Activated T-helper 9 cell treated with anti-CD3 and anti-CD28 coated beads, Interleukin-2, amount 50 U/mL, for 16 hours (primary cell): ENCODE measurements around the gene ERCC5.

ENCODE experiments used
- DNase-seq: peaks from one replicate; pipeline ENCODE4 v3.0.0-alpha.2; 2020; ENCODE audit warnings: low read depth

The ERCC5 gene

DNA sequence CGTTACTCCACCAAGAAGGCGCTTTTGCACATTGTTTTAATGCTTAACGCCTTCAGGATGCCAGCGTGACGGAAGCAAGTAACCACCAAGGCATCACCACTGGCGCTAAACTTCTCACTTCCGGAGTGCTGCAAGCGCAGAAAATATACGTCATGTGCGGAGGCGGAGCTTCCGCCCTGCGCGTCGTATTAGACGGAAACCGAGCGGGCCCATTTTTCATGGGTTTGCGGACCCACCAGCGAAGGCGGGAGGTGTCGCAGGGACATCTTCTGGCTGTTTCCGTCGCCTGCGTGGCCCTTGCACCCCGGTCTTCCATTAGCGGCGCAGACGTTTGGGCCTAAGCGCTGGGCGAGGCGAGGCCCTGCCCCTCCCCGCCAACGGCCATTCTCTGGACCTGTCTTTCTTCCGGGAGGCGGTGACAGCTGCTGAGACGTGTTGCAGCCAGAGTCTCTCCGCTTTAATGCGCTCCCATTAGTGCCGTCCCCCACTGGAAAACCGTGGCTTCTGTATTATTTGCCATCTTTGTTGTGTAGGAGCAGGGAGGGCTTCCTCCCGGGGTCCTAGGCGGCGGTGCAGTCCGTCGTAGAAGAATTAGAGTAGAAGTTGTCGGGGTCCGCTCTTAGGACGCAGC is at the start of gene ERCC5:
Gene ERCC5, plus strand, starts transcription at position 403 of the 631 bp plus-strand sequence. CDS start 235 bp downstream, outside the sequence.
- peak; percentile 89 for DNase-seq

DNA sequence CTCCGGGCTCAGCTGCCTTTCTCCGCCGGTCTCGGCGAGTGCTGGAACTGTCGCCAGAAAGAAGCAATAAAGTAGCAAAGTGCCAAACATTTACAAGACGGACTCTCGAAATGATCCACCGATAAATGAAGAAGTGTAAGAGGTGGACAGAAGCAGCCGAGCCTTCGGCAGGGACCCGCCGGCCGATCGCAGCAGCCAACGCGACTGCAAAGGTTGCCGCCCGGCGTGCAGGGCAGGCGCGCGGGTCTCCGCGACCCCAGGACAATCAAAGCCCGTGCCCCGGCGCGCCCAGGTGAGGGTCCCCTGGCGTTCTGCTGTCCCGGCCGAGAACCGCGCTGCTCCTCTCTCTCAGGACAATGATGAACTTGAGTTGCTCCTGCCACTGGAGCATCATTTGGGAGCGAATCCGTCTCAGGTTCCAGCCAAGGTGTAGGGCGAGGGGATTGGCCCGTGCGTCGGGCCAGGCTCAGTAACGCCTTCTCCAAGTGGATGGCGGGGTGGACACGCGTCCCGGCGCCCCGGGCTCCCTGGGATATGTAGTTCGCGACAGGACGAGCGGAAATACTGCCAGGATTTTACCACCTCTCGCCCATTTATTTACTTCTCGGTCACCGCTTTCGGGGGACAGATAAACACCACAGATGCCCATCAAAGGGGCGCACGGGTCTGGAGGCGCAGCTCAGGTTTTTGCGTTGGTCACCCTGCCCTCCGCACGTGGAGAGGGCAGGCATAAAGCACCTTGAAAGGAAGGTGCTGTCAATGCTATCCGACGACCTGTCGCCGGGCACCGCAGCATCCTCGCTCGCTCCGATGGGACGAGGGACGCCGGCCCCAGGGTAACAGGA is 47.0 kb upstream of the ERCC5 start, which contains the start of the genes BIVM and POGLUT2:
Gene BIVM, plus strand, starts transcription at position 539 of the 845 bp plus-strand sequence. CDS start 8,149 bp downstream, outside the sequence.
Gene POGLUT2, minus strand, starts transcription at position 396 of the 845 bp plus-strand sequence. Its CDS starts 306 bp downstream, at position 90.
- peak; percentile 60 for DNase-seq

DNA sequence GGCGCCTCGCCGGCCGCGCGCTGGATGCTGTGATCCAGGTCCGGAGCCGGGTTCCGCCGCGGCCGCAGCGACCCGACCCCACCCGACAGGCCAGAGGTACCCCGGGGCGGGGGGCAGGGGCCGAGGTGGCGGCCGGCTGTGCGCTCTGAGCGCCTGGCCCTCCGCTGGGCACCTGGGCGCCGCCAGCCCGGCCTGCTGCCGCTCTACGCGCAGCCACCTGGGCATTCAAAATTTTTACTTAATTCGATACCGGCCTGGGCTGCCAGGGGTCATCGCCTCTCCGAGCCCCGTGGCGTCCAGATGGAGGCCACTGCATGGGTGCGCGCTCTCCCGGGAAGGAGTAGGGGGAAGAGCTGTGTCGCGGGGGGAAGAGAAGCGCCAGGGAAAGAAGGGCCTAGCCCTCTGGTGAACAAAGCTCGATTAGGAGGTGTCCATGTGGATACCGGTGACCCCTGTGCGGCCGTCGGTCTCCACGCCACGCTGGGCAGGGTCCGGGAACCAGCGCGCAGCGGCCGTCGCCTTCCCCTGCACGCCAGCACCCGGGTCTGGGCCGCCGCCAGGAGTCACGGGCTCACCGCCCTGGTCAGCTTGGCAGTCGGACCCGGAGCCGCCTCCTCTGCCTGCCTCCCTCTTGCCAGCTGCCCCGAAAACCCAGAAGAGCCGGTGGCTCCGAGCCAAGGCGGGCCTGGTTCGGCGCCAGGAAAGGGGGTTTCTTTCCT is 46.2 kb upstream of the ERCC5 start:
- peak; percentile 2 for DNase-seq

DNA sequence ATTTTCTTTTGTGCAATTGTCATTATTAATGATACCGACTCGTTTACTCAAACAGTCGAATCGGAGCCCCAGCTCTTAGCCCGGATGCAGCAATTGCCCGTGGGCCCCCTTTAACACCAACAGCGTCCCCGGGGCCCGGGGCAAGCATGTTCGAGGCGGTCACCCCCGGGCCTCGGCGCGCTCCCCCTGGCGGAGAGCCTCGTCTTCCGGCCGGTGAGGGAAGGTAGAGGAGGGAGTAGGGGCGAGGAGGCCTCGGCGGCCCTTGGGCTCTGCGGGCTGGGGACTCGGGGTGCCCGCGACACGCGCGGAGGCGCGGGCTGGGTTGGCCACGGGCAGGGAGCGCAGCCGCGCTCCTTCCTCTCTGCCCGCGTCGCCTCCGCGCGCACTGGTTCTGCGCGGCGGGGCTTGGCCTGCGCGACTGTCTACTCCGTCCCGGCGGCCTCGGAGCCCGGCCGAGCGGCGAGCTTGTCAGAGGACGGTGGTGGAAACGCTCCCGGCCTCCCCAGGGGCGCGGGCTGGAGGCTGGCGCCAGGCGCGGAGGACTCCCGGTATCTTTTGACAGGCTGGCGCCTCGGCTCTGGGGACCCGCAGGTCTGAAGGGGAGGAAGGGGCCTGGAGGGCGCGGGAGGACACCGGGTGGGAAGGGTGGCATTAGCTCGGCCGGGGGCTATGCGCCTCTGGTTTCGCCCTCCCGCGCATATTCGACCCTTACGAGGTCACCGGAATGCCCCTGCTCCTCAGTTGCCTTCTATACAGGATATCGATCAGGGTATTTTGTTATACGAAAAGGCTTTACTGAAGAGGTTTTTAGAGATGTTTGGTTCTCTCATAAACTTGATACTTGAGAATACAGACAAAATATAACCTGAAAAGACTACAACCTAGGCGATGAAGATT is 45.4 kb upstream of the ERCC5 start:
- peak; percentile 75 for DNase-seq

DNA sequence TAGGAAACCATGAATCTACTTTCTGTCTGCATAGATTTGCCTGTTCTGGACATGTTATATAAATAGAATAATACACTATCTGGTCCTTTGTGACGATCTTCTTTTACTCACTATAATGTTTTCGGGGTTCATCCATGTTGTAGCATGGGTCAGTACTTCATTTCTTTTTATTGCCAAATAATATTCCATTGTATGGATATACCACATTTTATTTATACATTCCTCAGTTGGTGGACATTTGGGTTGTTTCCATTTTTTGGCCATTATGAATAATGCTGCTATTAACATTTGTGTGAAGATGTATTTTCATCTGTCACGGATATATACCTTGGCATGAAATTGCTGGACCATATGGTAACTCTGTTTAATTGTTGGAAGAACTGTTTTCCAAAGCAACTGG is 40.2 kb upstream of the ERCC5 start:
- DNase-seq: no peak

DNA sequence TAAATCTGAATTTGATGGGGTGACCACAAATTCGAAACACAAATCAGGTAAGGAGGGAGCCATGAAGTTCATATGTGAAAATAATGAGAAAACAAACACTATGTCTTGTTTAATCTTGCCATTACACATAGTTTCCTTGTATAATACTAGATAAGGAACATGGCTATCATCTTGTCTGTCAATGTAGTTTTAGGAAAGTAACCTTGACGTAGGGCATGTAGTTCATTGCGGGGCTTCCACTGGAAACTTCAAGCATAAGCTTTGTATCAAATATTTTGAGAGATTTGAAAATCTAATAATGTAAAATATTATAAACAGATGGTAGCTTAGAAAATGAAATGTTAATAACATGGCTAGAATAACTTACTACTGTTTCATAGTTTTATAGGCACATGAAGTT is 38.1 kb upstream of the ERCC5 start:
- DNase-seq: no peak

DNA sequence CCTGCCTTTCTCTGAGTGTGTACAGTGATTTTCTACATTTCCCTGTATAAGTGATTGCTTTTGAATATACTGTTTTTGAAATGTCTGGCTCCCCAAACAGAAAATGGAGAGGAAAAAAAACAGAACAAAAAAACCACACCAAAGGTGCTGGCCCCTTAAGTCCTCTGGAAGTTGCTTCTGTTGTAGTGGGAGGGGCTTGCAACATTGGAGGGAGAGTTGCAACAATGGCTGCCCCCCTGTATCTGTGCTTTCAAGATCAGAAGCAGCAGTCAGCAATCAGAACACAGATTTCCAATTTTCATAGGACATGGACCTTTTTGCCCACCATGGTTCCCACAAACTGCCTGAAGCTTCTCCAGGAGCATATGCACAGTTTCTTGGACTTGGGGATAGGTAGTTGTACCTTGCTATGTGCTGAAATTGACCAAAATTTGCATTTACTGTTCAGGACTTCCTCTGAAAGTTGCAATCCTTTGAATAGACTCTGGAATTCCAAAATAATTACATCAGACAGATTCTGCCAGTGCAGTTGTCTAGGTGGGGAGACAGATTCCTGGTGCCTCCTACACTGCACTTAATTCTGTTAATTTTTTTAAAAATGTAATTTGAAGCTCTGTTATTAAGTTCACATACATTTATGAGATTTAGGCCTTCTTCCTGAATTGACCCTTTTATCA is 33.1 kb upstream of the ERCC5 start:
- DNase-seq: no peak

DNA sequence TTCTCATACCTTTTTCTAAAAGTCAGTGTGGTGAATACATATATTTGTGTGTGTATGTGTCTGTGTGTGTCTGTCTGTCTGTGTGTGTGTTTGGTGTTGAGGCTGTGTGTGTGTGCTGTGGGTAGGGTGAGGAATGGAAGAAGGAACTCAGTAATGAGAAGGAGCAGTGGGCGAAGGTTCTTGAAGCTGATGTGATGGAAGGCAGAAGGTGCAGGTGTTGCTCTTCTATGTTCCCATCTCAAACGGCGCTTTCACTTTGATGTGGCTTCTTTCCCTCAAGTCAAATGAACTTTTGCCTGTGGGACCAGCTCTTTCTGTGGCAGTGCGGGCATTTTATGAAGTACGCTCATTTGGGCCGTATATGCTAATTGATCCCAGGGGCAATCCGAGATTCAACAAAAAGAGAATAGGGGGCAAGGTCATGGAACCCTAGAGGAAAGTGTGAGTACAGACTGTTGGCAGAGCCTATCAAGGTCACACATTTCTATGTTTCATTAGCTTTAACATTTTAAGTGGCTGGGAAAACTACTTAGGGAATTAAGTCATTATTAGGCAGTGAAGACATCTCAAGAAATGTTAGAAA is 31.7 kb upstream of the ERCC5 start:
- no peak for DNase-seq

DNA sequence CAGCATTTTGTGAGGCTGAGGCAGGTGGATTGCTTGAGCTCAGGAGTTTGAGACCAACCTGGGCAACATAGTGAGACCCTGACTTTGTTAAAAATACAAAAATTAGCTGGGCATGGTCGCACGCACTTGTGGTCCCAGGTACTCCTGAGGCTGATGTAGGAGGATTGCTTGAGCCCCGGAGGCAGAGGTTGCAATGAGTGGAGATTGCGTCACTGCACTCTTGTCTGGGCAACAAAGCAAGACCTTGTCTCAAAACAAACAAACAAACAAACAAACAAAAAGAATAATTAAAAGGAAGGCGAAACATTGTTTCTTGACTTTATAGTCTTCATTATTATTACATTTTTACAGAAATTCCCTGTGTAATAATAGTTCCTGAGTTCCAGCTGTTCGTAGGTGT is 31.0 kb upstream of the ERCC5 start:
- no peak for DNase-seq

DNA sequence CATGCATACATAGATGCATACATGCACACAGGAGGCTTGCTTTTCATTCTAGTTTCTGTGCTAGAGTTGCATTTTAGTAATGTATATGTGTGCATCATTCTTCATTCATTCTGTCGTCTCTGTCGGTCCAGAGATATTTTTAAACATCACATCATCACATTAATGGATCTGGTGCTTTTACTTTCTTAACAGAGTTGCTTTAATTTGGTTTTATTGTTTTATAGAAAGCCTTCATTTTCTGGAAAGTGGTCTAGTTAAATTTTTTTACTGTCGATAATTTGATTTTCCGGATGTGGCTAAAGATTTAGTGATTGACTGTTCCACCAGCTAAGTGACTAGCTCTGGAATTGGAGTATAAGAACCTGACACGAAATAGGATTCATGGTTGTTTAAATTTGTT is 30.0 kb upstream of the ERCC5 start:
- DNase-seq: no peak

DNA sequence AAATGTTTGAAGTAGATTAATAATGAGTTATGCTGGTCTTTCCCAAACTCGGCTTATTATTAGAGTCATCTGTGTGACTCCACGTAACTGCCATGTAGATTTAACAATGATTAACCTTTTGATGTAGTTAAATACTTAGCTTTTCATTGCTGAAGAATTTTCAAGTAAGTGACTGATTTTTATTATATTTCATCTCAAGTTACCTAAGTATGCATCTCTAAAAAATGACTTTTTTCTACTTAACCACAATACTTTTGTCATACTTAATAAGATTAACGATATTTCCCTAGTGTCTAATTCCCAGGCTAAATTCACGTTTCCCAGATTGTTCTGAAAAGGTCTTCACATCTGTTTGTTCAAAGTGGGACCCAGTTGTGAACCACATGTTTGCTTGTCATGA is 29.1 kb upstream of the ERCC5 start:
- no peak for DNase-seq

DNA sequence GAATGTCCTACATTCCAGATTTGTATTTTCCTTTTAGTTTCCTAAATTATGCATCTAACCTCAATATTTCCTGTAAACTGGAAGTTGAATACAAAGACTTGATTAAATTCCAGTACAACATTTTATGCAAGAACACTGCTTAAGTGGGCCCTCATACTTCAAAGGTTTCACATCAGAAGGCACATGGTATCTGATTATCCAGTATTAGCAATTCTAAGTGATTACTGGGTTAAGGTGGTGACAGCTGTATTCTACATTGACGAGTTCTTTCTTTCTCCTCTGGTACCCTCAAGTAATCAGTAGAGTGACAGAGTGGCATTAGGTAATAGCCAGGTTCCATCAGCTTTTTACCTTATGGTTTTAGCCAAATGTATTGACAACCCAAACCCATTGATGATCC is 28.6 kb upstream of the ERCC5 start:
- DNase-seq: no peak

DNA sequence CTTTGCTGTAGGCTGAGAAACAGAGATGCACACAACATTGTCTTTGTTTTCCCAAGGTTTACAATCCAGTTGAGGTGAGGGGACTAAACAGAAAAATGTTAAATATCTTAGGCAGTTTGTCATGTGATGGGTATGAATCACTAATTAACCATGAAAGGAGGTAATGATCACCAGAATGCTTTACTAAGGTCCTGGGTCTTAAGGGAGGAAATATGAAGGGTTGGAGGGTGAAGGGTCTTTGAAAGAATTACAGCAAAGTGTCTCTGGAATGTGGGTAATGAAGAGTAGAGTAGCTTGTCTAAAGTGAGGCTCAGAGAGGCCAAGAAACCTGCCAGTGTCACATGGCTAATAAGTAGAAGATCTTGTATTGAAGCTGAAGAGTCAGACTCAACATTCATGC is 27.9 kb upstream of the ERCC5 start:
- no peak for DNase-seq

DNA sequence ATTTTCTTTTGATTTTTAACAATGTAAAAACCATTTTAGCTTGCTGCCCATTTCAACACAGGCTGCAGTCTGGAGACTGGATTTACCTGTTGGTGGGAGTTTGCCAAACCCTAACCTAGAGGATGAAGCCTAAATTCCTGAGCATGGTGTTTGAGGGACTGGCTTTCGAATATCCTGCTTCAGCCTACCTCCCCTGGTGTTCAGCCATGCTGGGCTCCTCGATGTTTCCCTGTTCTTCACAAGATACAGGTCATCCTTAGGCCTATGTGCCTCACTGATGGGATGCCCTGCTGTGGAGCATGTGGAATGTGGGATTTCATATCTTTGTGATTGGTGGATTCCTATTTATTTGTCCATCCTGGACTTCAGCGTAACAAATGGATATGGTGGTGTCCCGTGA is 20.4 kb upstream of the ERCC5 start:
- DNase-seq: no peak

DNA sequence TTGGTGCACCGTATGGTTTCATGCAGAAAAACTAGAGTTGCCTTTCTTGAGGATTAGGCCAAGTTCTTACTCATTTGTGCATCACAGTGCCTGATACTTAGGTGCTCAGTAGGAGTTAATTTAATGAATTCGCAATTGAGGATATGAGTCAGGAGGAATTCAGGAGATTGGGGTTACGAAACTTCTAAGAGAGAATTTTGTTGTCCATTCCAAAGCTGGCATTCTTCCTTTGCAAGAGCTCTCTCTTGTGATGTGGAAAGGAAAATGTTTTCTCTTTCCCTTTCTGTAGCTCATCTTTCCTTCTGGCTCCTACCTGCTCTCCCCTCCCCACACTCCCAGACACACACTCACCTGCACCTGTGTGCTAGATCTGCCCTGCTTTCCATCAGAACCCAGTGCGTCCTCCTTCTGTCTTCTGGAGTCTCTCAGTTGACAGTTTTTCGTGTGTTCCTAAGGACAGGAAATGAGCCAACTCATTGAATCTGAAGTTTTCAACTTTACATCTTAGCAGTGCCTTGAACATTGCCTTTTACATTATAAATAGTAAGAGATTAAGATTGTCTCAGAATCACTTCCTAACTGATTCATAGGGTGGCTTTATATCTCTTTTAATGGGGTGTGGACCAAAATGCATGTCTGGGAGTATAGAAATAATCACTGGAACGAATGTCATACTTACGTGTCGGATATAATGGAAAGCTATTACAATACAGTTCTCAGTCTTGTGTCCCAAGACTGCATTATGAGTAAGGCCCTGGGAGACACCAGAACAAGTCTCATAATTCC is 19.7 kb upstream of the ERCC5 start:
- no peak for DNase-seq

DNA sequence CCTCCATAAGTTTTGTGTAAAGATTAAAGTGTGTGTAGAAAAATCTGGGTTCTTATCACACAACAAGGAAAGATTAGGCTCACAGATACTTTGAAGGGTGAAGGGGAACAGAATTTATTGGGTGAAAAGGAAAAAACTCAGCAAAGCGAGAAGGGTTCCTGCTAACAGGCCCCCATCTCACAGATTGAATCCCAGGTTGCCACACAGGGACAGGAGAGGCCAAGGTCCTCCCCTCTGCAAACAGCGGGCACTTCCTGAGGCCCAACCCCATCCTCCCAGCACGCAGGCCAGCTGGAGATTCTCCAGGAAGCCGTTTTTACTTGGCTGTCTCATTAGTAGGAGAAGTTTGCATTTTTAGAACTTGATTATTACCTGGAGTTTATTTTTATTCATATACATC is 15.2 kb upstream of the ERCC5 start:
- DNase-seq: no peak

DNA sequence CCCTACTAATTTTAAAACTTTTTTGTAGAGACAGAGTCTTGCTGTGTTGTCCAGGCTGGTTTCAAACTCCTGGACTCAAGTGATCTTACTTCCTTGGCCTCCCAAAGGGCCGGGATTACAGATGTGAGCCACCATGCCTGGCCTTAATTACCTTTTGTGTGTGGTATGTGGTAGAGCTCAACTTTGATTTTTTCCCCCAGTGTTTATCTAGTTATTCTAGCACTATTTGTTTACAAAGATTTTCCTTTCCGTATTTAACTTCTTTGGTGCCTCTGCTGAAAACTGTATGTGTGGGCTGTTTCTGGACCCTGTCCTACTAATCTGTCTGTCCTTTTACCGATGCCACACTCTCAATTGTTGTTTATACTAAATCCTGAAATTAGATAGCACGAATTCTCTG is 9.4 kb upstream of the ERCC5 start:
- no peak for DNase-seq

DNA sequence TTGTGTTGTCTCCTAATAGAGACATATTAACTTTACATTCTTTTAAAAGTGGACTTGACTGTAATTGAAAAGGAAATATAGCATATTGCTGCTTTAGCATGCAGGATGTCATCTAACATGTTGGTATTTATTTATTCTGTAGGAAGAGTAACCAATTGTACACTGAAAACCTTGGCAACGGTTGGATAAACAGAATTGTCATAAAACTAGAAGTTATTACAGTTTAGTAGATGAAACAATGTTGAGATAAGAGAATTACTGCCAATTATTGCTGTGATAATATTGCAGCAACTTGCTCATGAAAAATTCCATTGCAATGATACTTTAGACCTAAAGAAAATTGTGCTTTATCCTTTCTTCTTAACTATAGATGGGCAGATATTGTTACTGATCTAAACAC is 7.6 kb upstream of the ERCC5 start:
- no peak for DNase-seq

DNA sequence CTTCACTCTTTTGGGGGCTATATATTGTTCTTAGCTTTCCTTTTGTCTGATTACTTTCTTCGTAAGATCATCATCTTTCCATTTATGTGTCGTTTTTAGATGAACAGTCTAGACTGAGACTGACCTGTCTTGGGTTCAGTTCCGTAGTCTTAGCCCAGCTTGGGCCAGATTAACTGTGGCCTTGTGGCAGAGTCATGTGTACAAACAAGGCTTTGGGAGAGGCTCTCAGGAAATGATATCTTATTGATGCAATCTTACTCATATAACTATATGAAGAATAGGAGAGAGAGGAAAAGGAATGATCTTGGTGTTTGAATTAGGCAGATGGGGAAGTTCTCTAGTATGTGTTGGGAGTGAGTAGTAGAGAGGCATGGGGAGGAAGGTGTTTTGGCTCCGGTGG is 6.8 kb upstream of the ERCC5 start:
- no peak for DNase-seq

DNA sequence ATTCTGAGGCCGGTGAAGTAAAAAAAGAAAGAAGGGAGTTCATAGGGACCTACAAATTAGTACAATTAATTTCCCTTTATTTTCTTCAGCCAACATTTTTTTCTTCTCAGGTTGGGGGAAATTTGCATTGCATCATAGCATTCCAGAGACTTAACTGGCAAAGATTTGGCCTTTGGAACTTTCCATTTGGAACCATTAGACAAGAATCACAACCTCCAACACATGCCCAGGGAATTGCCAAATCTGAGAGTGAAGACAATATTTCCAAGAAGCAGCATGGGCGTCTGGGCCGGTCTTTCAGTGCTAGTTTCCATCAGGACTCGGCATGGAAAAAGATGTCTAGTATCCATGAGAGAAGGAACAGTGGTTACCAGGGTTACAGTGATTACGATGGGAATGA is 6.4 kb upstream of the ERCC5 start:
- DNase-seq: no peak
